22Rv1 (cell line): ENCODE measurements around the gene SLF1.

Experiments used
- CTCF ChIP-seq: fragments of 450-650 bp; IDR thresholded peaks from 2 replicates; pipeline ENCODE4 v1.5.1; 2017; ENCODE audit warnings: mild to moderate bottlenecking
- ZFX ChIP-seq: fragments of 450-650 bp; IDR thresholded peaks from 2 replicates; pipeline ENCODE4 v1.6.1; 2017; ENCODE audit warnings: antibody characterized with exemption, borderline replicate concordance

- TF ChIP-seq CTCF (no peak), ZFX (no peak)
Observed at GRCh38 chr5:94632024-94632423, 13.6 kb downstream of the SLF1 start.
